Islet of Langerhans (tissue), 1 donor: Measurements from ENCODE around the gene CORO7.

Source experiments
- FAIRE-seq: peaks from one replicate; lab custom pipeline; 2011; peaks lifted over from hg19 to GRCh38; lab: Jason Lieb, UNC

Gene CORO7

DNA sequence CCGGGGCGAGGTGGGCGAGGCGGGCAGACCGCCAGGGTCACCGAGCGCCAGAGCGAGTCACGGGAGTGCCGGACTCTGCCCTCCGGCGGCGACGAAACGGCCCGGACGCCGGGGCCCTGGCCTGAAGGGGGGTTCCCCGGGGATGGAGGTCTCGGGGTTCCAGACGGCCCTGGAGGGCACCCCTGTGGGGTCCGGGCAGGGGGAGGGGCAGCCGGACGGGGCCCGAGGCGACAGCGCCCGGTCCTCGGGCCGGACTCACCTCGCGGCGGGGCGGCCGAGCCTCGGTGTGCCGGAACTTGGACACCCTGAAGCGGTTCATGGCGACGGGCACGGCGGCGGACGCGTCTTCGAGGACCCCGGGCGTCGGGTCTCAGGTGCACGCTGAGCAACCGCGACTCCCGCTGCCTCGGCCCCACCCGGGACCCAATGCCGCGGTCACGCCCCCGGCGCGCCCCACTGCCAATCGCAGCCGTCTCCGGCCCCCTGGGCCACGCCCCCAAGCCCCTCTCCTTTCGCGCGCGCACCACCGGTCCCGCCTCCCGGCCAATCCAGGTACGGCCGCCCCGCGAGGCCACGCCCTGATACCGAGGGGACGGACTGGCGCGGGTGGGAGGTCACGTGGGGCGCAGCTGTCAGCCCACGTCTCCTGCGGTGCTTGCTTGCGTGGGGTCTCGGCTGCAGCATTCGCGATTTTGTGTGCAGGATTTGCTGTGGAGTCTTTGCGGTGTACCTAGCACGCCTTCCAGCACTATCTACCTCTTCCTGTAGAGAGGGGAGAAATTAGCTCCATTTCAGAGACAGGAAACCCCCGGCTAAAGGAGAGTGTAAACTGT is at the start of gene CORO7:
Gene CORO7 (minus strand): TSS at position 397 of the 833 bp plus-strand sequence. CDS start 78 bp downstream, at position 319.
- no peak for FAIRE-seq

DNA sequence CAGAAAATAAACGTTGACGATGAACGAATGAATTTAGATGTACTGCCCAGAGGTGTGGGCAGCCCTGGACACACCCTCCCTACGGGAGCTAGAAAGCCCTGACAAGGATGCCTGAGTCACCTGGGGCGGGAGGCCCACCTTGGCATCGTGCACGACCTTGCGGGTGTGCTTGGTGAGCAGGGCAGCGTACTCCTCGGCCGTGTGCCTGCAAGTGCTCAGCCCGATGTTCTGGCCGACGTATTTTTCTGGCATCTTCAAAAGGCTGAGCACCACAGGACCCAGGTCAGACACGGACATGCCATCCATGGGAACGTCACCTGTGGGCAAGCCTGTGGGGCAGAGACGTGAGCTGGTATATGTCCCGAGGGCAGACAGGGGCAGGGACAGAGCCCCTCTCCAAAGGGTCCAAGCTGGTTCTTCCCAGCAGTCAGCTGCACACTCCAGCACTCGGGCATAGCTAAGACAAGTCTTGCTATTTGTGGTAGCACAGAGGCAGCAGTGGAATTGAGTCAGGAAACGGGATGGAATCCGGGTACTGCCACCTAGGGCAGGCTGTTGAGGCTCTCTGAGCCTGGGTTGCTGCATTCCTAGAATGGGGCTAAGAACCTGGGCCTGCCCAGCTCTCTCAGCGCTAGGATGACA is 47.2 kb upstream of the CORO7 start:
- FAIRE-seq: no peak

DNA sequence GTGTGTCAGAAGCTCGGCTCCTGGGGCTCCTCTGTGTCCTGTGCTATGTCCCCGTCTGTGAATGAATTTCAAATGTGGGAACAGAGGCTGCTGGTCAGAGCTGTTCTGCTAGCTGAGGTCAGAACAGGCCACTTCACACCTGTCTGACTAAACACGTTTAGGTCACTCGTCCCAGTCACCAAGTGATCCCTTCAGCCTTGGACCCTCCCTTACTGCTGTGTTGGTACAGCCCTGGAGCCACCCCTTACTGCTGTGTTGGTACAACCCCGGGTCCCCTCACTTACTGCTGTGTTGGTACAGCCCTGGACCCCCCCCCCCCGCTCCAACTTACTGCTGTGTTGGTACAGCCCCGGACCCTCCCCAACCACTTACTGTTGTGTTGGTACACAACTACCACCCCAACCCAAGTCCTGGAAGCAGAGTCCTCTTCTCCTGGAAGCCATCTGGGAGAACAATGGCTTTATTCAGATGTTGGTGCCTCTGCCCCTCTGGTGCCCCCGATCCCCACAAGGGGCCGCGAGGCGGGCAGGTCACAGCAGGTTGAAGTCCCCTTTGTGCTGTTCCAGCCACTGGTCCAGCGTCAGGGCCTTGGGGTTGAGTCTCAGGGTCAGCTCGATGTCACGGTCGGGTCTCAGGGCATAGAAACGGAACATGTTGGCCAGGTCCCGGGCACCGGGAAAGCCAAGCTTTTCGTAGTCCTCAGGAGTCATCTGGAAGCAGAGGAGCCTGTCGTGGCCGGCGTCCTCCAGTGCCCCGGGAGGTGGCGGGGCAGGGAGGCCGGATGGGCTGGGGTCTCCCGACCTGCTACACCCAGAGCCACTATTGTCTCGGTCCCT is 45.1 kb upstream of the CORO7 start:
- FAIRE-seq: no peak

DNA sequence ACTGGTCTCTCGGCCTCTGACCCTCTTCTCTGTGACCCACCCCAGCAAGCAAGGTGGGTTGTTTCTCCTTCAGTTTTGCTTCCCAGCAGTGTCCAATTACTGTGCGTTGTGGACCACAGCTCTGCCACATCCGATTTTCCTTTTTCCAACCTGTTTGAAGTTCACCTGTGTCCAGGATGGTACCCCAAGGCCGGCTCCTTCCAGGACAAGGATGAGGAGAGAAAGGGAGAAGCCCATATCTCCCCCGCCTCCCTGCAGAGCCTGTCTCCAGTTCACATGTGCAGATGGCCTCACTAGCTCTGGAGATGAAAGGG is 44.5 kb upstream of the CORO7 start:
- no peak for FAIRE-seq

DNA sequence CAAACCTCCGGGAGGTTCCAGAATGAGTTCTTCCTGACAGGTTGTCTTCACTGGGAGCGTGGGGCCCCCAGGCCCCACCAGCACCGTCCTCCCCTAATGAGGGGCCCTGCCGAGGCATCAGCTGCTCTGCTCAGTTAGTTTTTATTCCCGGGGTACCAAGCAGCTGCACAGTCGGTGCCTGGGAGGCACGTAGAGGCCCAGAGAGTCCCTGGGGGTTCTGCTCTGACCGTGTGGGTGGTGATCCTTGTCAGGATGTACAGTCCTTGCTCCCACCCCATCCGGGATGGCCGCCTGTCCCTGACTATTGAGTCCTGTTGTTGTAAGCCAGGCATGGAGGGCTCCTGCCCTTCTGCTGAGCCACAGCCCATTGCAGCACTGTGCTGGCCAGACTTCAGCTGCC is 39.6 kb upstream of the CORO7 start:
- FAIRE-seq: no peak

DNA sequence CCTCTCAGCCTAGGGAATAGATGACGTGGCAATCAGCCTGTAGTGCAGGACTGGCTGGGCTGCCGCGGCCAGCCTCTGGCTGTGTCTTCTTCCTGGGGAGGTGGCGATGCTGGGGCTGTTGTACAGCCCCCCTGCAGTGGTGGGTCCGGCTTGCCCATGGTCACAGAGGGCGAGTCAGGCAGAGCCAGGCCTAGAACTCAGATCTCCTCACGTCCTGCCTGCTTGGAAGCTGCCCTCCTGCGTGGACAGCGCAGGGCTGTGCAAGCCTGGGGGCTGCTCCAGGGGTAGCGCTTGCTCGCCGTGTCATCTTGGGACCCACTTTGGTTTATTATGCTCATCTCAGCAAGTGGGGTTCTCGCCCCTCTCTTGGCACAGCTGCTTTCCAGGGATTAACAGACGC is 38.7 kb upstream of the CORO7 start:
- FAIRE-seq: no peak

DNA sequence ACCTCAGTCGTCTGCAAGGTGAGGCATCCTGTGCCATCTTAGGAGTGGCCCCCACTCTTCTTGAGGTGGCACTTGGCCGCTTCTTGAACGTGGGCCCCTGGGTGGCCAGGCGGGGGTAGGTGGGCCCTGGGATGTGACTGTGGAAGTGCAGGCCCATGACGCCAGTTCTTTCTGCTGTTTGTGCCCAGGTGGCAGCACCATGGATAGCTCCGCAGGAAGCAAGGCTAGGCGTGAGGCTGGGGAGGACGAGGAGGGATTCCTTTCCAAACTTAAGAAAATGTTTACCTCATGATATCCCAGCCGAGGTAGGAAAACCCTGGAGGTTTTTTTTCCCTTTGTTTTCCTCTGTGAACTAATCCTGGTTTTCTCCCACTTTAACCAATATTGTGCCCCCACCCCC is 38.2 kb upstream of the CORO7 start:
- FAIRE-seq: no peak

DNA sequence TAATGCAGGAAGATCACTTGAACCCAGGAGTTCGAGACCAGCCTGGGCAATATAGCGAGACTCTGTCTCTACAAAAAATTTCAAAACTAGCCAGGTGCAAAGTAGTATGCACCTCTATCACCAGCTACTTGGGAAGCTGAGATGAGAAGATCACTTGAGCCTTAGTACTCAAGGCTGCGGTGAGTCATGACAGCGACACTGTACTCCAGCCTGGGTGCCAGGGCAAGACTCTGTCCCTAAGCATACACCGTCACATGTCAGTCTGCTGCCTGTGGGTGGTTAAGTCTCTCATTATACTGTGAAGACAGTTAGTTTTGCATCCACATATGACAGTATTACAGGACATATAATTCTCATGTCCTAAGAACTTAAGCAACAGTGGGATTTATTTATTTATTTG is 36.3 kb upstream of the CORO7 start:
- no peak for FAIRE-seq

DNA sequence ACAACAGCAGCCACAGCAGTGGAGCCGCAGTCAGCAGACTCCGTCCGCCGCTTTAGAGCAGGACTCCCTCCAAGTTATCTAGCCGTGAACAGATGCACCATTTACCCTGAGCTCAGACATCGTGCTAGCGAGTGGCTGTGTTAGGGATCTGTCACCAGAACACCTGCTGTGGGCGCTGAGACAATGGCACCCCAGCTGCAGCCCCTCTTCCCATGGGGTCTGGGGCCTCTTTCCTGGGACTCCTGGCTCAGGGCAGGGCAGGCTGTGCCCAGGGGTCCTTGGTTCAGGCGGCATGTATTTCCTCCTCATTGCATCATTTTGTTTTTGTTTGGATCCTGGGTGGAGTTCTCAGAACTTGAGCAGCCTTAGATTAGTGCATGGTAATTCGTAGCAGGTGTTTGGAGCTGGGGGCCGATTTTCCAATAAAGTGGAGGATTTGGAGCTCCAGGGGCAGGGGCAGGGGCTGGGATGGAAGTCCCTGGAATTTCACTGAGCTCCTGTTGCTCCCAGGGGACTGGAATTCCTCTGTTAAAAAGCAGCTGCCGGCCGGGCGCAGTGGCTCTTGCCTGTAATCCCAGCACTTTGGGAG is 34.6 kb upstream of the CORO7 start:
- no peak for FAIRE-seq

DNA sequence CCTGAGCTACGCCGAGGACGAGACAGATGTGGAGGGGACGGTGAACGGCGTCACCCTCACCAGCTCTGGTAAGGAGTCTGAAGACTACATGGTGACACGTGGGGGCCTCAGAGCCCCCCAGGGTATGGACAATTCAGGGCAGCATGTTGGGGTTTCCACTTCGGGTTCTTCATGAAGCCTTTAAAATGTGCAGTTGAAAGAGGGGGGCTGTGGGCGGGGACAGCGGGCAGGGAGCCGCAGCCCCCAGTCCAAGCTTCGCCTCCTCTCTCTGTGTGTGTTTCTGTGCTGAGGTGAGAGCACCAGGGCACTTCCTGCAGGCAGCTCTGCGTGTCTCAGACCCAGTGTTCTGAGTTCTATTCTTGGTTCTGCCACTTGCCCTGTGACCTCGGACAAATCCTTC is 34.0 kb upstream of the CORO7 start:
- FAIRE-seq: no peak

DNA sequence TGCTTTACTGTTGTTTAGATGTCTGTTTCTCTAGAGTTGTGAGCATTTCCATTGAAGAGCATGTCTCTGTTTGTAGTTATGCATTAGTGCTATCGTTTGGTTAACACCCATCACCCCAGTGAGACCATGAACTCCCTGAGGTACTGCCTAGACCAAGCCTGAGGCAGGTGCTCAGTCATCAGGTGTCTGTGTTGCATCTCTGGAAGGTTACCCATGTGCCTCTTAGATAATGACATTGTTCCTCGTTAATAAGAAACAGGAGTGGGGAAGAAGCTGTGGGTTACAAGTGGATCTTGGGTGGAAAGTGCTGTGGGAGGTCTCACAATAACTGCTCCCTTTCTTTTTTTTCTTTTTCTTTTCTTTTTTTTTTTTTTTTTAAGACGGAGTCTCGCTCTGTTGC is 27.6 kb upstream of the CORO7 start:
- no peak for FAIRE-seq

DNA sequence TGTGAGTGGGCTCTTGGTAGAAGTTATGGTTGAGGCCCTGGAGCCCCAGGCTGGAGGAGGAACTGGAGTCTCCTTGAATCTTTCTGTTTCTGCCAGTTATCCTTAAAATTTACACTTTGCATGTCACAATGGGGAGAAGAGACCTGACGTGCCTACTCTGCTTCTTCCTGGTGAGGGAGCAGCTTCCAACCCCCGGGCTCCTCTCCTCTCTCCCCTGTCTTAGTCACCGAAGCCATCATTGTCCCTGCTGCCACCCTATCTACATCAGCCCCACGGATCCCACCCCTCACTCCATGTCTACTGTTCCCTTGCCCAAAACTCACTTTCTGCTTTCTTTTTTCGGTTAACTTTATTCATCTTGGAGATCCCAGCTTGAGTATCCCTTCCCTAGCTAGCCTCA is 26.9 kb upstream of the CORO7 start:
- no peak for FAIRE-seq

DNA sequence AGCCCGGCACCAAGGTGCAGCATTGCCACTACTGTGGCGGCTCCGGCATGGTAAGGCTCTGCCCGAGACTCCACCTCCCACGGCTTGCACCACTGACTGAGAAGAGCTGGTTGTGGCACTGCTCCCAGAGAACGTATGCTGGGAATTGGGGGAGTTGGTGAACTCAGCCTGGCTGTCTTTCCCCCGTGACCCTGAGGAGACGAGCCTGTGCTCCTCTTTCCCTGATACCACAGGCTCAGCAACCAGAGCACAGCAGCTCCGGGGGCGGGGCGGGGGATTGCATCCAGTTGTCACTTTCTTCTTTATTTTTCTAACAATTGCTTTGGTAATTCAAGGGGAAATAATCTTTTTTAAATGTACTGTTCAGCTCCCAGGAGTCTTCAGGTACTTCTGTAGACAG is 26.0 kb upstream of the CORO7 start:
- FAIRE-seq: no peak

DNA sequence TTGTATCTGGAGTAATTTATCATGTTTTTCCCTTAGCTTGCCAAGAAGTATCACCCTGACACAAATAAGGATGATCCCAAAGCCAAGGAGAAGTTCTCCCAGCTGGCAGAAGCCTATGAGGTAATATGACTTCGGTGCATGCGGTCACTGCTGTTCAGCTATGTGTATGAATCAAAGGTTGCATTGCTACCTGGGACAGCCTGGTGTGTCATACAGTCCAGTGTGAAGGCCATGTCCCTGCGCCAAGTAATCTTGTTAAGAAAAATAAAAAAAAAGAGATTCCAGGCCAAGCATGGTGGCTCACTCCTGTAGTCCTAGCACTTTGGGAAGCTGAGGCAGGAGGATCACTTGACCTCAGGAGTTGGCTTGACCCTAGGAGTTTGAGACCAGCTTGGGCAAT is 21.0 kb upstream of the CORO7 start:
- FAIRE-seq: no peak

DNA sequence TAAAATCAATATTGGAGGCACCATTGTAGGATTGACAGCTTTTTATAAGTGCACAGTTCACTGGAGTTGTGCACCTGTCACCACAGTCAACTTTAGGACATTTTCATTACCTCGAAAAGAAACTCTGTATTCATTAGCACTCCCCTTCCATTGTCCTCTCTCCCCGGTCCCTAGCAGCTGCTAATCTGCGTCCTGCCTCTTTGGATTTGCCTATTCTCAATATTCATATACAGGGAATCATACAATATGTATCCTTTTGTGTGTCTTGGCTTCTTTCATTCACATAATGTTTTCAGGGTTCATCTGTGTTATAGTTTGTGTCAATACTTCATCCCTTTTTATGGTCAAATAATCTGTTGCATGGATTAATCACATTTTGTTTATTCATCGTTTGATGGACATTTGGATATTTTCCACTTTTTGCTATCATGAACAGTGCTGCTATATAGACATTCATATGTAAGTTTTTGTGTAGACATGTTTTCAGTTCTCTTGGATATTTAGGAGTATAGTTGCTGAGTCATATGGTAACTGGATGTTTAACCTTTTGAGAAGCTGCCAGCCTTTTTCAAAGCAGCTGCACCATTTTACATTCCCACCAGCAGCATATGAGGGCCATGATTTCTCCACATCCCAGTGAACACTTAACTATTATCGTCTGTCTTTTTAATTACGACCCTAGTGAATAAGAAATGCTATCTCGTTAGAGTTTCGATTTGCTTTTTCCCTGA is 19.1 kb upstream of the CORO7 start:
- no peak for FAIRE-seq

DNA sequence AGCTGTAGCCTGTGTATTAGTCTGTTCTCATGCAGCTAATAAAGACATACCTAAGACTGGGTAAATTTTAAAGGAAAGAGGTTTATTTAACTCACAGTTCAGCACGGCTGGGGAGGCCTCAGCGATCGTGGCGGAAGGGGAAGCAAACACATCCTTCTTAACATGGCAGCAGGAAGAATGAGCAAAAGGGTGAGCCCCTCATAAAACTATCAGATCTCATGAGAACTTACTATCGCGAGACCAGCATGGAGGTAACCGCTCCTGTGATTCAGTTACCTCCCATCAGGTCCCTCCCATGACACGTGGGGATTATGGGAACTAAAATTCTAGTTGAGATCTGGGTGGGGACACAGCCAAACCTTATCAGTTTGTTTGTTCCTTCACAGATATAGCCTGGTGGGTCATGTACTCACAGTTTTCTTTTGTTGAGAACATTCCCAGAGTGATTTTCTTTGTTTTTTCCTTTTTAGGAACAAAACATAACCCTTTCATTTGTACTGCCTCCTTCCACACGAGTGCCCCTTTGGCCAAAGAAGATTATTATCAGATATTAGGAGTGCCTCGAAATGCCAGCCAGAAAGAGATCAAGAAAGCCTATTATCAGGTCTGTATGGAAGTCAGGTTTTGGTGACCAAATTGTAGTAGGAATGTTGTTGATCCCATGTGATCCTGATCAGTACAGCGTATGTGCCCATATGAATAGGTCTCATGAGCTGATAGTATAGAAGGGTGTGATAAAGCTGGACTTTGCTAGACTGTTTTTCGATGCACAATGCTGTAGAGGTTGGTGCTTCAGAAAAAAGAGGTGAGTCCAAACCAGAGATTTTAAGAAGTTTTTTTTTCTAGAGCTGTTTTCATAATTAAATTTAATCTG is 17.8 kb upstream of the CORO7 start:
- FAIRE-seq: no peak

DNA sequence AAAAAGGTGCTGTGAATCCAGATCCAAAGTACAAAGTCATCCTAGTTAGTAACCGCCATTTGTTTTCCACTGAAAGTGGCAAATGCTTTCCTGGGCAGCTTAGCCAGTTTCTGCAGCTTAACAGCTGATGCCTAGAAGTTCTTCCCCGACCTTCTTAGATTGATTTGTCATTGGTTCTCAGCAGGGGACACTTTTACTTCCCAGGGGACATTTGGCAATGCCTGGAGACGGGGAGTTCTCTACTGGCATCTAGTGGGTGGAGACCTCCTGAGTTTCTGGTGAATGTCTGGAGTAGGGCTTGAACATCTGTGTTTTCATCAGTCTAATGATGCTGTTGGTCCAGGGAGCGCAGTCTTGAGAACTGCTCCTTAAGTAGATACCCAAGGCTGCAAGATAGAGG is 16.8 kb upstream of the CORO7 start:
- FAIRE-seq: no peak

DNA sequence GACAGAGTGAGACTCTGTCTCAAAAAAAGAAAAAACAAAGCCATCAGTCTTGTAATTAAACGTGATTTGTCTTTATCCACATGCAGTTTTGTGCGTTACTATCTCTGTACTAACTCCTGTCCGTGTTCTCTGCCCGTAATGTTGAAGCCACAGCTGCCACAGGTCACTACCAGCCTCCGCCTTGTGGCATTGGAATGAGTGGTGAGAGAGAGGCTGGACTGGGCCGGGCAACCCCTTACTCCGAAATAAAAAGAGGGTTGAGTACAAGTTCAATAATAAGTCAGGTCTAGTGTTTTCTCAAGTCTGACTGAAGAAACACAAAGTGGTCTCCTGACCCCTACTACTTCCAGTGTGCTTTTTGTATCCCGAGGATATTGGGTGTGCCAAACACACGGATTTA is 14.6 kb upstream of the CORO7 start:
- no peak for FAIRE-seq

DNA sequence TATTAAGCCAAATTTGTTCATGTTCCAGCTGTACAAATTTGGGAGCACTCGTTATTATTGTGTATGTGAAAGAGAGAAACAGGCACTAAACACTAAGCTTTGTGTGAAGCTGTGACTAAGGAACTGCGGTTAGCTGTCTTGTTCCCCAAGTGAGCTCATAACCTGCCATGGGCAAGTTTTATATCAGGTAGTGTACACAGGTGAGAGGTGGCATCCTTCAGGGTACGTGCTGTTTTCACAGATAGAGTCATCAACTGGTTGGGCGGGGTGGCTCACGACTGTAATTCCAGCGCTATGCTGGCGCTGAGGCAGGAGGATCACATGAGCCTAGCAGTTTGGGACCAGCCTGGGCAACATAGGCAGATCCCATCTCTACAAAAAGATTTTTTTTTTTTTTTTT is 12.1 kb upstream of the CORO7 start:
- no peak for FAIRE-seq

DNA sequence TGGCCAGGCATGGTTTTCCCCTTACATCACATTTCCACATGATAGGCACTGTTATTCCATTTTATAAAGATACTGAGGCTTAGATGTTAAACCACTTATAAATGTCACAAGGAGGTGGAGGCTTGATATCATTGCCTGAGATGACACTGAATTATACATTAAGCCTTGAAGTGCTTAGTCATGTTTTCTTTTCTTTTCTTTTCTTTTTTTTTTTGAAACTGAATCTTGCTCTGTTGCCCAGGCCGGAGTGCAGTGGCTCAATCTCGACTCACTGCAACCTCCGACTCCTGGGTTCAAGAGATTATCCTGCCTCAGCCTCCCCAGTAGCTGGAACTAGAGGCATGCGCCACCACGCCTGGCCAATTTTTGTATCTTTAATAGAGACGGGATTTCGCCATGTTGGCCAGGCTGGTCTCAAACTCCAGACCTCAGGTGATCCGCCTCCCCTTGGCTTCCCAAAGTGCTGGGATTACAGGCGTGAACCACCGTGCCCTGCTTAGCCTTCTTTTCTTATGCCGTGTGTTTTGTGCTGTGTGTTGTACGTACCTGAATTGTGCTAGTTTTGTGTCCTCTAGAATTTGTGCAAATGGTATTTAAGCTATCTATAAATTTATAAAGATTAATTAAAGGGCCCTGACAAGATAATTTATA is 10.5 kb upstream of the CORO7 start:
- no peak for FAIRE-seq
